PFSK-1 (cell line): ENCODE data around the gene RAX2.

Experiments
- FOXP2 ChIP-seq: optimal IDR thresholded peaks from 2 replicates; pipeline ENCODE3; 2011; ENCODE audit warnings: borderline replicate concordance, control low read depth, inconsistent platforms; ENCODE audit not compliant: insufficient read depth; ENCODE audit errors: extremely low read length, extremely low read depth
- POLR2AphosphoS5 ChIP-seq: IDR thresholded peaks from 2 replicates; pipeline ENCODE4 v1.6.1; 2012; ENCODE audit warnings: low read depth, mild to moderate bottlenecking, control low read depth, low read length, moderate library complexity
- REST ChIP-seq, 2 experiments: IDR thresholded peaks; 2 replicates each; pipeline versions ENCODE4 v1.6.1 to v1.8.0; 2011 to 2012; ENCODE audit warnings: low read depth in 2 of 2, low read length in 2 of 2, control low read depth in 1 of 2, inconsistent platforms in 1 of 2, mild to moderate bottlenecking in 1 of 2, moderate library complexity in 1 of 2; ENCODE audit not compliant: insufficient read depth in 1 of 2

- TF ChIP-seq REST (IDR thresholded peaks at IDR 0.05; ENCODE audit: insufficient read depth in 1 of 2, low read depth in 2 of 2, low read length in 2 of 2) = no peak
- no peak for TF ChIP-seq FOXP2
- no peak for TF ChIP-seq POLR2AphosphoS5
Measured at GRCh38 chr19:3725640-3726310, 46.3 kb downstream of the RAX2 start.
